Mucosa of stomach (tissue), 1 donor: Measurements from ENCODE around the gene TENM3.

Experiments
- H3K27me3 ChIP-seq: one replicate; pipeline ENCODE4 v1.7.0; 2013; ENCODE audit warnings: mild to moderate bottlenecking, low read length; ENCODE audit not compliant: control insufficient read depth, insufficient read depth
- H3K36me3 ChIP-seq: one replicate; pipeline ENCODE4 v1.7.0; 2013; ENCODE audit warnings: low read length; ENCODE audit not compliant: control insufficient read depth, insufficient read depth
- H3K4me1 ChIP-seq: one replicate; pipeline ENCODE4 v1.7.0; 2013; ENCODE audit warnings: mild to moderate bottlenecking, low read length; ENCODE audit not compliant: control insufficient read depth, insufficient read depth
- H3K4me3 ChIP-seq: one replicate; pipeline ENCODE4 v1.7.0; 2013; ENCODE audit warnings: low read length
- H3K9ac ChIP-seq: one replicate; pipeline ENCODE4 v1.7.0; 2013; ENCODE audit warnings: mild to moderate bottlenecking, low read length, moderate library complexity
- H3K9me3 ChIP-seq: one replicate; pipeline ENCODE4 v1.7.0; 2013; ENCODE audit warnings: mild to moderate bottlenecking, low read length, moderate library complexity; ENCODE audit not compliant: control insufficient read depth
- donor health status: Pancreatic carcinoma.

The TENM3 gene

GRCh38 chr4:182822554-182822953 lies 579.4 kb downstream of the TENM3 start:
- no peak overlapping the region for H3K4me3 ChIP-seq
- no peaks in the 10 kb centered on the region for H3K27me3 ChIP-seq
- H3K4me1 ChIP-seq, result no peaks in the 10 kb centered on the region
- H3K9ac ChIP-seq, result no peak overlapping the region
- no peaks in the 10 kb centered on the region for H3K9me3 ChIP-seq
- no peaks in the 10 kb centered on the region for H3K36me3 ChIP-seq

GRCh38 chr4:182823576-182823975 lies 580.4 kb downstream of the TENM3 start:
- Histone ChIP-seq H3K27me3 (no peaks in the 10 kb centered on the region), H3K4me3 (no peak overlapping the region), H3K4me1 (no peaks in the 10 kb centered on the region), H3K36me3 (no peaks in the 10 kb centered on the region), H3K9me3 (no peaks in the 10 kb centered on the region), H3K9ac (no peak overlapping the region)

DNA sequence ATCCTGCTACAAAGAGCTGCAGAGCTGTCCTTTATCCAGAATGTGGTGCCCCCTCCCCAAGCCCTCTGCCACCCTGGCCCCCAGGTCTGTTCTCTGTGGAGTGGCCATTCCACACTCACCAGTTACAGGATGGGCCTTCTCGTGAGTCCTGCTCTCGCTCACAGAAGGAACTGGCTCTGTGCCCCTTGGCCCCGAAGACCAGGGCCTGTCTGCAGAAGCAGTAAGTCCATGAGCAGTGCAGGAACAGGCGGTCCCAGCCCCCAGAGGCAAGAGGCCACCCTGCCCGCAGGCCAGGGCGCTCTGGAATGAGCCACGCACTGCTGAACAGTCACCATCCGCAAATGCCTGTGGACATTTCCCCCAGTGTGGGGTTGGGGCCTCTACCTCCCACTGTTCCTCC lies 581.8 kb downstream of the TENM3 start:
- no peaks in the 10 kb centered on the region for H3K4me1 ChIP-seq
- no peak overlapping the region for H3K4me3 ChIP-seq
- H3K27me3 ChIP-seq, result no peaks in the 10 kb centered on the region
- H3K9me3 ChIP-seq, result no peaks in the 10 kb centered on the region
- H3K36me3 ChIP-seq, result no peaks in the 10 kb centered on the region
- no peak overlapping the region for H3K9ac ChIP-seq

DNA sequence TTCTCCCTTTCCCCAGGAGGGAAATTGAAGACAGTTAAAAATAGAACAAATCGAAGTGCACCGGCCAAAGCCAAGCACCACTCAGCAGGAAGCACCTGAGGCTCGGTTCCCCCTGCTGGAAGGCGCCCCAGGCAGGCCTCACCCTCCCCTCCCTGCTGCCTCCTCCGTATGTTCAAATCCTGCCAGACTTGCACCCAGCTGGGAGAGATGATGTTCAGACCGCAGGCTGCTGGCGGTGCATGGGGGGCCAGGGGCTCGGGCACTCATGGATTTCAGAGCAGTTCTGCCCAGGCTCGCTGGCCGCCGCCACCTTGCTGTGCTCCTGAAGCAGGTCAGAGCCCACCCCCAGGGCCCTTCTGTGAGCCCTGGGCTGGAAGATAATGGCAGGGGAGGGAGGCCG lies 582.6 kb downstream of the TENM3 start:
- Histone ChIP-seq H3K27me3 (no peaks in the 10 kb centered on the region), H3K9me3 (no peaks in the 10 kb centered on the region), H3K9ac (no peak overlapping the region), H3K36me3 (no peaks in the 10 kb centered on the region), H3K4me3 (no peak overlapping the region), H3K4me1 (no peaks in the 10 kb centered on the region)

GRCh38 chr4:182826391-182826790 lies 583.2 kb downstream of the TENM3 start:
- H3K36me3 ChIP-seq, result no peaks in the 10 kb centered on the region
- no peak overlapping the region for H3K9ac ChIP-seq
- no peaks in the 10 kb centered on the region for H3K9me3 ChIP-seq
- H3K27me3 ChIP-seq, result no peaks in the 10 kb centered on the region
- H3K4me3 ChIP-seq, result no peak overlapping the region
- no peaks in the 10 kb centered on the region for H3K4me1 ChIP-seq

- Histone ChIP-seq H3K9ac (no peak overlapping the region), H3K4me1 (no peaks in the 10 kb centered on the region), H3K9me3 (no peaks in the 10 kb centered on the region), H3K27me3 (no peaks in the 10 kb centered on the region), H3K36me3 (no peaks in the 10 kb centered on the region), H3K4me3 (no peak overlapping the region)
Observed at GRCh38 chr4:182827166-182827565, 584.0 kb downstream of the TENM3 start.

DNA sequence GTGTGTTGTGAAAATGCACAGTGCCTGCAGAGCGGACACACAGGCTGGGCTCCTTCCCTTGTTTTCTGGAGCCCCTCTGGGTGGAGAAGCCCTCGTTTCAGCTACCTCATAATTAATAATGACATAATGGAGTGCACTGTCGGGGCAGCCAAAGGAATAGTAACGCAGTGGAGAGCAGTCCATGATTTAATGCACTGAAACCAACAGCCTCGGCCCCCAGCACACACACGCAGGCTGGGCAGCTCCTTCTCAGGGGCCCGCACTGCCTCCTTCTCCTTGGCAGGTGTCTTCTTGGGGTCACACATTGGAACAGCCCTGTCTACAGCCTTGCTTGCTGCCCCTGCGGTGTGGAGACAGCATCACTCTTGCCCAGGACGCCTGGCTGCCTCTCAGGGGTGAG lies 584.8 kb downstream of the TENM3 start:
- H3K9me3 ChIP-seq, result no peaks in the 10 kb centered on the region
- H3K4me1 ChIP-seq, result no peaks in the 10 kb centered on the region
- H3K27me3 ChIP-seq, result no peaks in the 10 kb centered on the region
- H3K9ac ChIP-seq, result no peak overlapping the region
- no peak overlapping the region for H3K4me3 ChIP-seq
- H3K36me3 ChIP-seq, result no peaks in the 10 kb centered on the region

GRCh38 chr4:182828360-182829025 lies 585.3 kb downstream of the TENM3 start:
- Histone ChIP-seq H3K36me3 (no peaks in the 10 kb centered on the region), H3K9me3 (no peaks in the 10 kb centered on the region), H3K4me1 (no peaks in the 10 kb centered on the region), H3K9ac (no peak overlapping the region), H3K27me3 (no peaks in the 10 kb centered on the region), H3K4me3 (no peak overlapping the region)

DNA sequence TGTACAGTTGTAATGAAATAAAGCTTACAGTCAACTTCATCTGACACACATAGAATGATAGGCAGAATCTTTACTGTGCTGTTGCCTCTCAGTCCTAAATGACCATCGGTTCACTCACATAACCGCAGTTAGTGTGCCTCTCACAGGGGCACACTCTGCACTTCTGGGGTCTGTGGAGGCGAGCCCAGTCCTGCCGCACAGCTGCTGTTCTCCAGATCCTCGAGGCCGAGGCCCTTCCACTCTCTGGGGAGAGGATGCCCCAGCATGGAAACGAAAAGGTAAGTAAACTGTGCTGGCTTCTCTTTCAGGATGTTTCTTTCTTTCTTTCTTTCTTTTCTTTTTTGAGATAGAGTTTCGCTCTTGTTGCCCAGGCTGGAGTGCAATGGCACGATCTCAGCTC lies 586.0 kb downstream of the TENM3 start:
- Histone ChIP-seq H3K4me1 (no peaks in the 10 kb centered on the region), H3K36me3 (no peaks in the 10 kb centered on the region), H3K4me3 (no peak overlapping the region), H3K9me3 (no peaks in the 10 kb centered on the region), H3K27me3 (no peaks in the 10 kb centered on the region), H3K9ac (no peak overlapping the region)

DNA sequence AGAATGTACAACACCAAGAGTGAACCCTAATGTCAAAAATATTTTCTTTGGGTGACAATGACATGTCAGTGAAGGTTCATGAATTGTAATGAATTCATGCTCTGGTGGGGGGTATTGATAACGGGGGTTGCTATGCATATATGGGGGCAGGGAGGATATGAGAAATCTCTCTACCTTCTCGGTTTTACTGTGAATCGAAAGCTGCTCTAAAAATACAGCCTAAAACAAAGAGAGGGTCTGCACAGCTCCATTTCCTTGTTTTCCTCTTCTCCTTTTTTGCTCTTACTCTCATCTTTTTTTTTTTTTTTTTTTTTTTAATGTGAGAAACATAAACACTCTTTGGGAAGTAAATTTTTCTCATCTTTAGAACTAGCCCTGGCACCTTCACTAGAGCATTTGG lies 588.2 kb downstream of the TENM3 start:
- H3K4me1 ChIP-seq, result no peaks in the 10 kb centered on the region

DNA sequence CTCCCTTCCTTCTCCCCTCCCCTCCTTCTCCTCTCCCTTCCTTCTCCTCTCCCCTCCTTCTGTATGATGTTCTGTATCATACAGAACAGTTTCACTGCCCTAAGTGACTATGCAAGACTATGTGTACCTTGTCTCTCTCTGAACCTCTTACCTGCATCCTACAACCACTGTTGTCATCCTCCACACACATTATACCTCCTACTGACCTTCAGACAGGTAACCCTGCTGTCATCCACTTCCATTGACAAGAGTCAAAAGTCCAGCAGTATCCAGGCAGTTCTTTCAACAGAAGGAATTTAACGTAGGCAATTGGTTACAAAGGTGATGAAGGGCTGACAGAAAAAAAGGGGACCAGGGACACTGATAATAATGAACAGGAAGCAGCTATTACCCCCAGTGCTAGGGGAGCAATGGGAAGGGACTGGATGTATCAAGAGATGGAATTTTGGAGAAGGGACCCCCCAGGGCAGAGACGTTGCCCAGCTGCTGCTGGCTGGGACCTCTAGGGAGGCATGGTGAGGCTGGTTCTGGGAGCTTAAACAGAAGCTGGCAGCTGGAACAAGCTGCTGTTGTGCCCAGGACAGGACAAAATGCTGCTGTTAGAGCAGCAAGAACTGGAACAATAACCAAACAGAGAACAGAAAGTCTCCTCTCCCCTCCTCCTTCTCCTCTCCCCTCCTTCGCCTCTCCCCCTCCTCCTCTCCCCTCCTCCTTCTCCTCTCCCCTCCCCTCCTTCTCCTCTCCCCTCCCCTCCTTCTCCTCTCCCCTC lies 589.3 kb downstream of the TENM3 start:
- Histone ChIP-seq H3K4me3 (no peak overlapping the region), H3K36me3 (no peaks in the 10 kb centered on the region), H3K9me3 (no peaks in the 10 kb centered on the region), H3K9ac (no peak overlapping the region), H3K4me1 (no peaks in the 10 kb centered on the region), H3K27me3 (no peaks in the 10 kb centered on the region)

More for the DNA sequence above, 588.2 kb downstream of the TENM3 start:
- Histone ChIP-seq H3K36me3 (no peaks in the 10 kb centered on the region), H3K27me3 (no peaks in the 10 kb centered on the region), H3K9ac (no peak overlapping the region), H3K4me3 (no peak overlapping the region), H3K9me3 (no peaks in the 10 kb centered on the region)

GRCh38 chr4:182835006-182835740 lies 592.0 kb downstream of the TENM3 start:
- no peak overlapping the region for H3K9ac ChIP-seq
- H3K4me3 ChIP-seq, result no peak overlapping the region
- H3K9me3 ChIP-seq, result no peaks in the 10 kb centered on the region
- H3K27me3 ChIP-seq, result no peaks in the 10 kb centered on the region
- H3K36me3 ChIP-seq, result no peaks in the 10 kb centered on the region
- no peaks in the 10 kb centered on the region for H3K4me1 ChIP-seq
